Activated CD8-positive, alpha-beta memory T cell treated with anti-CD3 and anti-CD28 coated beads for 36 hours (primary cell): ENCODE data around the gene ADGRL3. TPM values are rescaled to one million over a fixed set of nuclear protein-coding genes. Genes with fewer than 3 reads are reported as not detected.

Experiments
- CTCF ChIA-PET: fragments of 350-600 bp; sonication (Branson Sonifier 250); formaldehyde crosslinking; loops from one replicate; lab custom pipeline; 2021; ENCODE audit warnings: antibody characterized with exemption; lab: Charles Lee
- POLR2A ChIA-PET: fragments of 350-600 bp; sonication (Branson Sonifier 250); formaldehyde crosslinking; loops from one replicate; lab custom pipeline; 2021; ENCODE audit warnings: antibody characterized with exemption; lab: Charles Lee
- total RNA-seq, 2 experiments: library from RNA; stranded (reverse); gene quantifications; one replicate each; pipeline ENCODE4 v1.2.3, GENCODE V29; 2021

The ADGRL3 gene
- total RNA-seq, 2 experiments from 2014 or later, result not detected

DNA sequence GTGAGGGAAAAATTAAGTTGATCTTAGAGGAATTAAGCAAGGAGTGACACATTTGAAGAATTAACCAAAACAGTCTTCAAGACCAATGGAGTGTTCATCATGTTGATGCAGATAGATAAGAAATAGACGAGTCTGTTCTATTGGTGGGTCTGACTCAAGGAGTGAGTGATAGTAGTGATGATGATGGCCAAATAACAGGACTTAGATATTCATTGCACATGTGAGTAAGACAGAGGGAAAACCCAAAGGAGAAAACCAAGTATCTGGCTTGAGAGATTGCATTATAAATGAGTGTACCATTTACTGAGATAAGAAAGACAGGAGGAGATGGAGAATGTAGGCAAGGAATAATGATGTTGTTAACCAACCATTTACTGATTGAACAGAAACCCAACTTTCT, 321.3 kb downstream of the ADGRL3 start:
- CTCF ChIA-PET, result no interaction called here
- POLR2A ChIA-PET, result no interaction called here

DNA sequence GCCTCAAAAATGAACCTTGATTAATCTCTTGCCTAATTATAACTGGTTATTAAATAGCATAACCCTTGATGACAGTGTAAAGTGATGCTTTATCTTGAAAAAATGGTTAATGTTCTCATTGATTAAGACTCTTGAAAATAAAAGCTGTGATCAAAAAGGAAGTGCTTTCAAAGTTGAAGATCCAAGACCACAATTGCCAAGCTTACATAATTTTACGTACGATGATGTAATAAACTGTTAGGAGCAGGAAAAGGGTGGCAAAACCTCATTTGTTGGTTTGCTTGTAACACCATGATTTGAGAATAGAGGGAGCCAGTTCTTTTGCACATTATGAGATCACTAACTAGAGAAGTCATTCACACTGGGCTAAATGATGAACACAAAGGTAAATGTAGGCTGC, 322.2 kb downstream of the ADGRL3 start:
- POLR2A ChIA-PET, result no interaction called here
- CTCF ChIA-PET, result no interaction called here

DNA sequence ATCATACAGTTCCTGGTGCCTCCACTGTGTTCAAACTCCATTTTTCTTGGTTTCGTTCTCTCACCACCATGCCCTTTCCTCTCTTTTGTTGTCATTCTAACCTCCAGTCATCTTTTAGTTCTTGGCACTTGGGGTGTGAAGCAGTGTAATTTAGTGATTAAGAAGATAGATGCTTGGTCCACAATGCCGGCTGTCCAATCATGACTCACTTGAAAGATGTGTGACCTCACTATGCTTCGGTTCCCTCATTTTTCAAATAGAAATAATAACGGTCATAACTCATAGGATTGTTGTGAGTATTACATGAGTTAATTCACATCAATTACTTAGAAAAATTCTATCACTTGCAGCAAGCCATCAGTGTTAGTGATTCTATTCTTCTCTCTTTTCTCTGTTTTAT, 327.8 kb downstream of the ADGRL3 start:
- ChIA-PET CTCF (no interaction called here), POLR2A (no interaction called here)

DNA sequence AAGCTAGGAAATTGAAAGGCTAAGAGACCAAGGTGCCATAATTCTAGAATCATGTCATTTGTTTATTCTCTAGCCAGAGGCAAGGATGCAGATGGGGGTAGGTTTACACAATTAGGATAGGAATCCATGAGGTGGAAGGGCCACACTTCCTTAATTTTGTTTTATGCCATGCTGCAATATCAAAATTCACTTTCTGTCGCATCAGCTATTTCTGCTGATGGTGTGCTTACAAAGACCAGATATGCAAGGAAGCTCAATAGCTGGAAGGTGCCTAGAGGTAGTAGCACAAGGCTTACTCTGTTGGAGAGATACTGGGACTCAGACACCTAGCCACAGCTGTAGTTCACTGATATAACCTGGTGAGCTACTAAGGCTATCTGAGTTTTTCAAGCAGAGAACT, 328.5 kb downstream of the ADGRL3 start:
- ChIA-PET POLR2A (no interaction called here), CTCF (no interaction called here)

DNA sequence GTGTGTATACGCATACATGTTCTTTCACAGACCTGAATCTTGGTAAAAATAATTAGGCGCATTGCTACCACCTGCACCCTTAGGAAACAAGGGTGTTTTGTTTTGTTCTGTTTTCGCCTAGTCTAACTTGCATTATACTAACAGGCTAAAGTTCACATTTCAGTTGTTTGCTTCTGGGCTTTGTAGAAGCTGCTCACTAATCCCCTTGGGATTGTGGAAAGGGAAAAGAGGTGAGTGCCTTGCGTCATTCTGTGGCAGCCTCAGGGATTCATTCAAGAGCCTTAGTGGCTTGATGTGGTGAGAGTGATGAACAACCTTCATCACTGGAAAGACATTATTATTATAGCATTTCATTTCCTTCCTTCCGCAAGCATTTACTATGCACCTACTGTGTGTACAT, 331.1 kb downstream of the ADGRL3 start:
- POLR2A ChIA-PET, result no interaction called here
- CTCF ChIA-PET, result no interaction called here

DNA sequence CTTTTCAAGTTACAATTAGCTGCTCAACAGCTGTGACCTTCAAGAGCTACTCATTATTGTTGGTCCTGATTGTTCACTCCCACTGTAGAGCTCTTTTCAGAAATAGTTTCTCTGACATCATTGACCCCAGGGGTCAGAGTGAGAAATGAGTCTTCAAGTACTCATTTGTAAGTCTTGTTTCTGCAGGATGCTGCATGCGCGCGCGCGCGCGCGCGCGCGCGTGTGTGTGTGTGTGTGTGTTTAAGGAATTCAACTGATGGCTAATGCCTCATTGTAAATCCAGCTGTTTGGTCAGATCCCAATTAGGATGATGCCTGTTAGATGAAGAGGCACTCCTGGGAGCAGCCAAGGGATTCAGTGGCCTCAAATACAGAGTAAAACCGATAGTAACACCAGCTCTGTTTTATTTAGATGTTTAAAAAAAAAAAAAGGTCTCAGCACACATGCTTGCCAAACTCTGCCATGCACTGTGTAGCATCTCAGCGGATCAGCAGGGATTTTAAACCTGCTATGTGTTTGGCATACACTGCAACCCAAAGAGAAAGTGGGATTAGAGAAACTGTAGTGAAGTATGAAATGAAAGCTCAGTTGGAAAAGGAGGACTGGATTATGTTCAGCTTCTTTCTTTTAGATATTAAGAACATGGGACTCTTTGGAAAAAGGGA, 332.3 kb downstream of the ADGRL3 start:
- CTCF ChIA-PET, result no interaction called here
- POLR2A ChIA-PET, result no interaction called here

DNA sequence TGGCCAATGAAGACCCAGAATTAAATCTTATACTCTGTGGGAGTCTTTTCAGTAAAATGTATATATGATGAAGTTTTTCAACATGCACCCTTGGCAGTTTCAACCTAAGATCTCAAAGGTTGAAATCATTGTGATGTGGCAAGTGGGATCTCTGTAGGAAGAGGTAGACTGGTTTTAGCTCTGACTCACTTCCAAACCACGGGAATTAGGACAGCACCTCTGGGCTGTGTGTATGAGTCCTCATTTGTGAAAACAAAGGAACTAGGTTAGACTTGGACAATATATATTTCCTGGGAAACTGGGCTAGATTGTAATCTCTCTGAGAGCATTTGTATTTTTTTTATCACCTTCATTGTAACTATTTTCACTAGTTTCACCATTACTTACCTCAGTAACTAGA, 333.0 kb downstream of the ADGRL3 start:
- CTCF ChIA-PET, result no interaction called here
- POLR2A ChIA-PET, result no interaction called here

DNA sequence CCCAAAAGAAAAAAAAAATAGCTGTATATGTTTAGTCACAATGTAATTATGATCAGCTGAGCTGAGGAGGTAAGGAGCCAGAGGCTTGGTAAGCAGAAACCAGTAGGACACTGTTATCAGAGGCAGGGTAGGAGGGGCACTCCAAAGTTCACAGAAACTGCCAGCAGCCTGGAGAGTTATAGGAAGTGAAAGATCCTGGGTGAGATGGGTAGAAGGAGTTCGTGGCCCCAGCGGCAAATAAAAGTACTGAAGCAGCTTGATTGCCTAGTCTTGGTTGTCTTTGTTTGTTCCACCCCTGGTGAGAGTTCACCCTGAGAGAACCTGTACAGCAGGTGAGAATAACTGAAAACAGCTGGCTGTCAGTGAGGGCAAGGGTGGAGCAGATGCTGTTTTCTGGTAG, 340.8 kb downstream of the ADGRL3 start:
- ChIA-PET POLR2A (no interaction called here), CTCF (no interaction called here)

DNA sequence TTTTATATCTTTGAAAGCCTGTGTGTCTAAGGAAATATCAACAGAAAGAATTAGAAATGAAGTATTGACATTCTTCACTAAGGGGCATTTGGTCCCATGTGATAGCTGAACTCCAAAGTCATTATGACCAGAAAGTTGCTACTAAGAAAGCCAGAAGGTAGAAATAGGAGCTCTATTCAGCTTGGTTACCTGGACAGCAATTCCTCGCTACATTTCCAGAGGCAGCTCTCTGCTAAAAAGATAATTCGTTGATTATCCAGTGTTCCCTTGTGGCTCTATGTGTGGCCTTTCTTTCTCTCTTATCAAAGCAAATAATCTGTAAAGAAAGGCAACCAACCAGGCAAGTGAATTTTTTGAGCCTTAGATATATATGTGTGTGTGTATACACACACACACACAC, 341.3 kb downstream of the ADGRL3 start:
- POLR2A ChIA-PET, result no interaction called here
- CTCF ChIA-PET, result no interaction called here

DNA sequence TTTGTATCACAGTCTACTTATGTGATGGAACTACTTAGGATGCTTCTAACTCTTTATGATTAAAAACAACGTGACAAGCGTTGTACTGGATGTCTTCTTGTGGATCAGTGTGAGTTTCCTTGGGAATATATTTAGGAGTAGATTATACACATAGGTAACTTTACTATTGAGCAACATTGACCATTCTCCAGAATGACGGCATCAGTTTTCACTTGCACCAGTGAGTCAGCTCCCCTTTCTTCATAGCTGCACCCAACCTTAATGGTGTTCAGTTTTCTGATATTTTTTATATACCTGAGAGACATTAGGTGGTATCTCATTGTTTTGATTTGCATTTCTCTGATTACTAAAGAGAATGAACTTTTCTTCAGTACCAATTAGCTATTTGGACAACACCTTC, 343.9 kb downstream of the ADGRL3 start:
- ChIA-PET CTCF (no interaction called here), POLR2A (no interaction called here)

DNA sequence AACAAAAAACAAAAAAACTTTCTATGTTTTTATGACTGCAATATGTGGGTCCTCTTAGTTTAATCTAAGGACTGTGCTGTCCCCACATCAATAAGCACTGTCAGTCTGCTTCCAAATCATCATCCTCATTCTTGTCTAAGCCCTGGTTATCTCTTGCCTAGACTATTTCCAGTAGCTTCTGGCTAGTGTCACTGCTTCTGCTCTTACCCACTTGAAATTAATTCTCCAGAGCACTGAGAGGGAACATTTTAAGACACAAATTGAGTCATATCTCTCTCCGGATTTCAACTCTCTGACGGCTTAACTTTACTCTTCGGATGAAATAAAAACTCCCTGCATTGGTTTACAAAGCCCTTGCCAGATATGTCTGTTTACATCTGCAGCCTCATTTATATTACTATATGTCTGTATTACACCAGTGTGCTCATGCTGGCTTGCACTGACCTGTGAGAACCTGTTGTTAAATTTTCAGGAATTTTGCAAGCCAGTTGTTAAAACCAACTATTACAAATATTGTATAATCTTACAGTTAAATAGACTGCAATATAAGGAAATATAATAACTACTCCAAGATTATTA, 345.9 kb downstream of the ADGRL3 start:
- ChIA-PET CTCF (no interaction called here), POLR2A (no interaction called here)

DNA sequence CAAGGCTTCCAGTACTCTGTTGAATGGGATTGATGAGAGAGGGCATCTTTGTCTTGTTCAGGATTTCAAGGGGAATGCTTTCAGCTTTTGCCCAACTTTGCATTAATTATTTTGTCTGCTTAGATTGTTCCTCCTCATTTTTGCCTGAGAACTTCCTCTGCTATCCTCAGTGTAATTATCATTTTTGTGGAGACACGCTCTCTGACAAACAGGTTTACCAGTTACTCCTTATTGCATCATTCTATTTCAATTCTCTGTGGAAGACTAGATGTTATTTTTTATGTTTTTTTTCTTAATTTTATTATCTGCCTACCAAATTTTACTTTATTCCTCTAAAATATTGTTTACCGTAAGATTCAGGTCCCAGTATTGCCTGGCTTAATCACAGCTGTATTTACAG, 349.2 kb downstream of the ADGRL3 start:
- ChIA-PET POLR2A (no interaction called here), CTCF (no interaction called here)

DNA sequence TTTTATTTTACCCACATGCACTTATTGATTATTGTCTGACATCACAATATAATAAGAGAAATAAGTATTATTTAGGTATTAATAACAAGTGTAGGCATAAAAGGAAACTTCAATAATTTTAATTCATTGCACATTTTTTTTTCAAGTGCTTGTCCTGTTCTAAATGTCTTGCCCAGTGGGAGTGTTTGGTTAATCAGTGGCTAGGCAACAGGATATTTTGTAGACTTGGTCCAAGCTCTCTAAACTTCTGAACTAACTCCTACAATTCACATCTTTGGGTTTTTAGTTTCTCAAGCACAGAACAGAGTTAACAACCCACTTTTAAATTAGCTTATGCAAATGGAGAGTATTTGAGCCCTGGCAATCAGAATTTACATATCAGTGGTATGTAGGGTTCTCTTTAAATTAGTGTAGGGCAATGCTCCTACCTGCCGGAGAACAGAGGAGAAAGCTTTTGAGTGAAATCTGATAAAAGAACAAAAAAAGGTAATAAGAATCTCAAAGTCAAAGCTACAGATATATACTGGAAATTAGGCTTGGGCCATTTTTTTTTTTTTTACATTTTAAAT, 353.5 kb downstream of the ADGRL3 start:
- CTCF ChIA-PET, result no interaction called here
- POLR2A ChIA-PET, result no interaction called here

DNA sequence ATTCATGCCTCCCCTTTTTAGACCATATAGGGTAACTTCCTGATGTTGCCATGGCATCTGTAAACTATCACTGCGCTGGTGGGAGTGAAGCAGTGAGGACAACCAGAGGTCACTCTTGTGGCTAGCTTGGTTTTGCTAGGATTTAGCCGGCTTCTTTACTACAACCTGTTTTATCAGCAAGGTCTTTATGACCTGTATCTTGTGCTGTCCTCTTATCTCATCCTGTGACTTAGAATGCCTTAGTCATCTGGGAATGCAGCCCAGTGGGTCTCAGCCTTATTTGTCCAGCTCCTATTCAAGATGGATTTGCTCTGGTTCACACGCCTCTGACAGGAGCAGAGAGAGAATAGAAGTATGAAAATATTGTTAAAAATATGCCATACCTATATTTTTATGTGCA, 355.7 kb downstream of the ADGRL3 start:
- ChIA-PET CTCF (no interaction called here), POLR2A (no interaction called here)

DNA sequence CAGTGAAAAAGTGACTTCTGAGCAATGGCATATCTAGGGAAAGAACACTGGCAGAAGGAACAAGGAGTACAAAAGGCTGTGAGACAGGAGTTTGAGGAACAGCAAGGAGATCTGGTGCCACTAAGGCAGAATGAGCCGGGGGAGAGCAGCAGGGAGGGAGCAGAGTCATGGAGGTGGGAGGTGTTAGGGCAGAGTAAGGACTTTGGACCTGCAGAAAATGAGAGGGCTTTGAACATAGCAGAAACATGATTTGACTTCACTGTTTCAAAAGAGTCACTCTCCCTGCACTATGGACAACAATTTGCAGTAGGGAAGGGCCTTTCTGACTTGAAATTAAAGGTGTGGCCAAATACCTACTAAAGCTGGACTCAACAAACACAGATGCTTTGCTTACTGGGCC, 356.2 kb downstream of the ADGRL3 start:
- CTCF ChIA-PET, result no interaction called here
- POLR2A ChIA-PET, result no interaction called here

DNA sequence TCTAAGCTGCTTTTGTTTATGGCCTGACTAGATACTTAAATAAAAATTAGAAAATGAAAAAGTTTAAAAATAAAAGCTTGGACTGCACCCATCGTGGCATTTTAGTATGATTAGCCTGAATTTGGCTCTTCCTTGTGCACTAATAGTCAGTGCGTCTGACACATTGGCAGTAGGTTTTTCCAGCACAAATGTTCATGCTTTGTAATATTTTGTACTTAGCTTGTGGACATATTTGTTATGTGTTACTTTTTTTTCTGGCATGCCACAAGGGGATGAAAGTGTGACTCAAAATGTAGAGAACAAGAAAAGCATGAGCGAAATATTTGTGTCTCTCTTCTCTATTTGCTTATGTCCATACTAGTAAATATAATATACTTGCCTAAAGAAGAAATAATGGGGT, 359.3 kb downstream of the ADGRL3 start:
- POLR2A ChIA-PET, result no interaction called here
- CTCF ChIA-PET, result no interaction called here

DNA sequence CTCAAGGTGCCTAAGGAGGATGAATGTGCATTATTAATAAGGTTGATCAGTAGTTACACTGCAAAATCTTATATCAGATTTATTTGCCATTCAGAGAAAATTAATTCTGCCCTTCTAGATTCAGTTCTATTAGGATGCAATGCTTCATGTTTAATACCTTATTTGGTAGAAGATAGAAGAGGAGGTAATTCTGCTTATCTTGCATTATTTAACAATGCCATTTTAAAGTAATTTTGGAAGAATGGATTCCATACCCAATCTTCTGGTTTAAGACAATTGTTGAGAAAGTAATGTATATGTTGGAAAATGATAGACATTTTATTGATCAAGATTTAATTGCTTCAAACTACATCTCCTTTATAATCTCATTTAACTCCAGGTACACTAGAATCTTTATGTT, 360.9 kb downstream of the ADGRL3 start:
- ChIA-PET POLR2A (no interaction called here), CTCF (no interaction called here)

DNA sequence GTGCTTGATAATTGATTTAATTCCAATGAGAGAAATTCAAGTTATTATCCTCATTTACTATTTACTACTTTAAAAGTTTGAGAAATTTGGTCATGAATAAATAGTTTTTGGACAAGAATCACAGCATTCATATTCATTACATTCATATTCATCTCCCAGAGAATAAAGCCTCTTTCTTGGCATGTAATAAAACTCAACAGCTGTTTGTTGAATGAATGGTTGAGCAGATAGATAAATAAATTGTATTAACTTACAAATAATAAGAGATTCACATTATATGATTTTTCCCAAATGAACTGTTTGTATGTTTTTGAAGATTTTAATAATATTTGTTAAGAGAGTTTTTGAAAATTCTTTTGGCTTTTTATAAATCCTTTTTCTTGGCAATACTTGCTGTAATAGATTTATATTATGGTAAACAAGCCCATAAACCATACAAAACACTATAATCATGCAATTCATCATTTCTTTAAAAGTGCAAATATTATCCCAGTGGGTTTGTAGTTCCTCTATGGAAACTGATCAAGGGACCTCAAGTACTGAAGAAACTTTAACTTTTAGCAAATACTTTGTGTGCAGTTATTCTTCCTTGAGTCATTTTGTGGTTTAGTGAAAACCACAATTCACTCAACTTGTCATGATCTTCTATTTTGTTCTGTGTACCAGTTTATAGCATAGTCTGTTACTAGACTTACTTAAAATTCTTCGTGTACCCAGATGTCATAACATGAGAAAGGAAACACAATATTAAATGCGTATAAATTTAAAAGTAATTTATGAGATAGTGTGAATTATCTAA, 371.8 kb downstream of the ADGRL3 start:
- ChIA-PET POLR2A (no interaction called here), CTCF (no interaction called here)

DNA sequence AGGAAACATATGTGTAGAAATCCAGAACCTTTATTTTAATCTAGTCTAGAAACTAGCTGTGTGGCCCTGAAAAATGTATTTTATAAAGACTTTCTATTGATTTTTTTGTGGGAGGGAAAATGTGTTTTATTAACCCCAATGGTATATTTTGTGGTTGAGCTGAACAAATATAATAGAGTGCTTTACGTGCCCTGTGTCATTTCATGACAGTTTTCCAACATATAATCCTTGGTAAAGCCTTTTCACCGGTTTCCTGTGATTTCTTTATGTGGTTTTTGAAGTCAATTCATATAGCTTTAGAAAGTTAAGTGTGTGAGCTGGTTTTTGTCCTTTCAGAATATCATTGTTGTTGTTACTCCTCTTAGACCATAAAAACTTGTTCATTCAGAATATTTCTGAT, 375.7 kb downstream of the ADGRL3 start:
- POLR2A ChIA-PET, result no interaction called here
- CTCF ChIA-PET, result no interaction called here

DNA sequence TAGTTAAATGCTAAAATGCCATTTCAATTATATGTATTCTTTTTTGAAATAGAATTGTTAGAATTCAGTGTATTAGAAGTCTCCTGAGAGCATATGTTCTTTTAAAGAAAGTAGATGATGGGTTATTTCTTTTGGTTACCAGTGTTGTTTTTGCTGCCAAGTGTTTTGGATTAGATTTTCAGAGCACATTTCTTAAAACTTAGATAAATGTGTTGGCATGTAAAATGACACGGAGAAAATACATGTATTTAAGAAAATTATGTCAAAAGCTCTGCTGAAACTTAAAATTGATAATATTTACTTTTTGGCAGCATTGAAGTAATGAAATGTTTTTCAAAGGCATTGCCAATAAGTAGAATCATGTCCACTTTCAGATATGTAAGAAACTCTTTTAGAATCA, 379.7 kb downstream of the ADGRL3 start:
- ChIA-PET CTCF (no interaction called here), POLR2A (no interaction called here)
